ENCODE data around the gene FCER1G. TPM values are rescaled to one million over a fixed set of nuclear protein-coding genes. Genes with fewer than 3 reads are reported as not detected.

The FCER1G gene
- total and polyA plus RNA-seq, 2 of the 8 experiments (the other 6 are each of a cell fraction or from before 2014, with no cell fraction given), result 1.6 TPM; not detected in 1

GRCh38 chr1:161188381-161188780 lies 26.7 kb upstream of the FCER1G start (continued):
- TF ChIP-seq, protein P1, sequence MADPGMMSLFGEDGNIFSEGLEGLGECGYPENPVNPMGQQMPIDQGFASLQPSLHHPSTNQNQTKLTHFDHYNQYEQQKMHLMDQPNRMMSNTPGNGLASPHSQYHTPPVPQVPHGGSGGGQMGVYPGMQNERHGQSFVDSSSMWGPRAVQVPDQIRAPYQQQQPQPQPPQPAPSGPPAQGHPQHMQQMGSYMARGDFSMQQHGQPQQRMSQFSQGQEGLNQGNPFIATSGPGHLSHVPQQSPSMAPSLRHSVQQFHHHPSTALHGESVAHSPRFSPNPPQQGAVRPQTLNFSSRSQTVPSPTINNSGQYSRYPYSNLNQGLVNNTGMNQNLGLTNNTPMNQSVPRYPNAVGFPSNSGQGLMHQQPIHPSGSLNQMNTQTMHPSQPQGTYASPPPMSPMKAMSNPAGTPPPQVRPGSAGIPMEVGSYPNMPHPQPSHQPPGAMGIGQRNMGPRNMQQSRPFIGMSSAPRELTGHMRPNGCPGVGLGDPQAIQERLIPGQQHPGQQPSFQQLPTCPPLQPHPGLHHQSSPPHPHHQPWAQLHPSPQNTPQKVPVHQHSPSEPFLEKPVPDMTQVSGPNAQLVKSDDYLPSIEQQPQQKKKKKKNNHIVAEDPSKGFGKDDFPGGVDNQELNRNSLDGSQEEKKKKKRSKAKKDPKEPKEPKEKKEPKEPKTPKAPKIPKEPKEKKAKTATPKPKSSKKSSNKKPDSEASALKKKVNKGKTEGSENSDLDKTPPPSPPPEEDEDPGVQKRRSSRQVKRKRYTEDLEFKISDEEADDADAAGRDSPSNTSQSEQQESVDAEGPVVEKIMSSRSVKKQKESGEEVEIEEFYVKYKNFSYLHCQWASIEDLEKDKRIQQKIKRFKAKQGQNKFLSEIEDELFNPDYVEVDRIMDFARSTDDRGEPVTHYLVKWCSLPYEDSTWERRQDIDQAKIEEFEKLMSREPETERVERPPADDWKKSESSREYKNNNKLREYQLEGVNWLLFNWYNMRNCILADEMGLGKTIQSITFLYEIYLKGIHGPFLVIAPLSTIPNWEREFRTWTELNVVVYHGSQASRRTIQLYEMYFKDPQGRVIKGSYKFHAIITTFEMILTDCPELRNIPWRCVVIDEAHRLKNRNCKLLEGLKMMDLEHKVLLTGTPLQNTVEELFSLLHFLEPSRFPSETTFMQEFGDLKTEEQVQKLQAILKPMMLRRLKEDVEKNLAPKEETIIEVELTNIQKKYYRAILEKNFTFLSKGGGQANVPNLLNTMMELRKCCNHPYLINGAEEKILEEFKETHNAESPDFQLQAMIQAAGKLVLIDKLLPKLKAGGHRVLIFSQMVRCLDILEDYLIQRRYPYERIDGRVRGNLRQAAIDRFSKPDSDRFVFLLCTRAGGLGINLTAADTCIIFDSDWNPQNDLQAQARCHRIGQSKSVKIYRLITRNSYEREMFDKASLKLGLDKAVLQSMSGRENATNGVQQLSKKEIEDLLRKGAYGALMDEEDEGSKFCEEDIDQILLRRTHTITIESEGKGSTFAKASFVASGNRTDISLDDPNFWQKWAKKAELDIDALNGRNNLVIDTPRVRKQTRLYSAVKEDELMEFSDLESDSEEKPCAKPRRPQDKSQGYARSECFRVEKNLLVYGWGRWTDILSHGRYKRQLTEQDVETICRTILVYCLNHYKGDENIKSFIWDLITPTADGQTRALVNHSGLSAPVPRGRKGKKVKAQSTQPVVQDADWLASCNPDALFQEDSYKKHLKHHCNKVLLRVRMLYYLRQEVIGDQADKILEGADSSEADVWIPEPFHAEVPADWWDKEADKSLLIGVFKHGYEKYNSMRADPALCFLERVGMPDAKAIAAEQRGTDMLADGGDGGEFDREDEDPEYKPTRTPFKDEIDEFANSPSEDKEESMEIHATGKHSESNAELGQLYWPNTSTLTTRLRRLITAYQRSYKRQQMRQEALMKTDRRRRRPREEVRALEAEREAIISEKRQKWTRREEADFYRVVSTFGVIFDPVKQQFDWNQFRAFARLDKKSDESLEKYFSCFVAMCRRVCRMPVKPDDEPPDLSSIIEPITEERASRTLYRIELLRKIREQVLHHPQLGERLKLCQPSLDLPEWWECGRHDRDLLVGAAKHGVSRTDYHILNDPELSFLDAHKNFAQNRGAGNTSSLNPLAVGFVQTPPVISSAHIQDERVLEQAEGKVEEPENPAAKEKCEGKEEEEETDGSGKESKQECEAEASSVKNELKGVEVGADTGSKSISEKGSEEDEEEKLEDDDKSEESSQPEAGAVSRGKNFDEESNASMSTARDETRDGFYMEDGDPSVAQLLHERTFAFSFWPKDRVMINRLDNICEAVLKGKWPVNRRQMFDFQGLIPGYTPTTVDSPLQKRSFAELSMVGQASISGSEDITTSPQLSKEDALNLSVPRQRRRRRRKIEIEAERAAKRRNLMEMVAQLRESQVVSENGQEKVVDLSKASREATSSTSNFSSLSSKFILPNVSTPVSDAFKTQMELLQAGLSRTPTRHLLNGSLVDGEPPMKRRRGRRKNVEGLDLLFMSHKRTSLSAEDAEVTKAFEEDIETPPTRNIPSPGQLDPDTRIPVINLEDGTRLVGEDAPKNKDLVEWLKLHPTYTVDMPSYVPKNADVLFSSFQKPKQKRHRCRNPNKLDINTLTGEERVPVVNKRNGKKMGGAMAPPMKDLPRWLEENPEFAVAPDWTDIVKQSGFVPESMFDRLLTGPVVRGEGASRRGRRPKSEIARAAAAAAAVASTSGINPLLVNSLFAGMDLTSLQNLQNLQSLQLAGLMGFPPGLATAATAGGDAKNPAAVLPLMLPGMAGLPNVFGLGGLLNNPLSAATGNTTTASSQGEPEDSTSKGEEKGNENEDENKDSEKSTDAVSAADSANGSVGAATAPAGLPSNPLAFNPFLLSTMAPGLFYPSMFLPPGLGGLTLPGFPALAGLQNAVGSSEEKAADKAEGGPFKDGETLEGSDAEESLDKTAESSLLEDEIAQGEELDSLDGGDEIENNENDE (IDR thresholded peaks at IDR 0.05; ENCODE audit: insufficient replicate concordance, low read length), result no peak
- no peak for TF ChIP-seq SIN3A (conservative IDR thresholded peaks at IDR 0.05 in 1 of 2, IDR thresholded peaks at IDR 0.05 in 1 of 2; ENCODE audit: low read depth in 1 of 2, low read length in 2 of 2)
- no peak for TF ChIP-seq NANOG (IDR thresholded peaks at IDR 0.05; ENCODE audit: insufficient read depth, low read depth, low read length, poor library complexity, severe bottlenecking)
